Measurements from ENCODE around the gene GSPT2.

- TF ChIP-seq CTCF (conservative IDR thresholded peaks at IDR 0.05; ENCODE audit: low read depth, low read length) (no peak), EZH2phosphoT487 (IDR thresholded peaks at IDR 0.05; ENCODE audit: borderline replicate concordance, low read length) (no peak)
Measured at GRCh38 chrX:51795136-51795535, 51.9 kb downstream of the GSPT2 start.

All from PC-3 (cell line).